HEK293T (cell line): ENCODE measurements around the gene NKPD1.

Source experiments
- ARNT ChIP-seq: fragments of 450-650 bp; IDR thresholded peaks from 2 replicates; pipeline ENCODE4 v1.6.1; 2017; ENCODE audit warnings: mild to moderate bottlenecking
- BHLHE40 ChIP-seq: fragments of 450-650 bp; IDR thresholded peaks from 2 replicates; pipeline ENCODE4 v1.6.1; 2016; ENCODE audit warnings: mild to moderate bottlenecking, moderate library complexity, borderline replicate concordance
- CTBP1 ChIP-seq: fragments of 450-650 bp; IDR thresholded peaks from 2 replicates; pipeline ENCODE4 v1.6.1; 2016; ENCODE audit warnings: borderline replicate concordance
- ELF4 ChIP-seq: fragments of 450-650 bp; IDR thresholded peaks from 2 replicates; pipeline ENCODE4 v1.6.1; 2017; ENCODE audit warnings: antibody characterized with exemption
- FOXM1 ChIP-seq: fragments of 450-650 bp; IDR thresholded peaks from 2 replicates; pipeline ENCODE4 v1.6.1; 2017; ENCODE audit warnings: mild to moderate bottlenecking, borderline replicate concordance
- HDGF ChIP-seq: fragments of 450-650 bp; IDR thresholded peaks from 2 replicates; pipeline ENCODE4 v1.6.1; 2017; ENCODE audit warnings: antibody characterized with exemption, borderline replicate concordance
- L3MBTL2 ChIP-seq: fragments of 450-650 bp; conservative IDR thresholded peaks from 2 replicates; pipeline ENCODE4 v1.6.1; 2016; ENCODE audit warnings: mild to moderate bottlenecking
- NFRKB ChIP-seq: fragments of 450-650 bp; IDR thresholded peaks from 2 replicates; pipeline ENCODE4 v1.6.1; 2016; ENCODE audit warnings: mild to moderate bottlenecking, moderate library complexity
- SP1 ChIP-seq: fragments of 450-650 bp; IDR thresholded peaks from 2 replicates; pipeline ENCODE4 v1.6.1; 2017
- ZNF384 ChIP-seq: fragments of 450-650 bp; IDR thresholded peaks from 2 replicates; pipeline ENCODE4 v1.6.1; 2016

GRCh38 chr19:45187421-45188100, 26.8 kb upstream of the NKPD1 start:
- TF ChIP-seq ZNF384: no peak
- TF ChIP-seq SP1: no peak
- TF ChIP-seq ELF4: no peak
- TF ChIP-seq FOXM1: no peak
- no peak for TF ChIP-seq HDGF
- no peak for TF ChIP-seq NFRKB
- no peak for TF ChIP-seq BHLHE40
- no peak for TF ChIP-seq CTBP1
- no peak for TF ChIP-seq L3MBTL2
- no peak for TF ChIP-seq ARNT
